HCT116 (cell line): Measurements from ENCODE around the gene WDR20. TPM values are rescaled to one million over a fixed set of nuclear protein-coding genes. Genes with fewer than 3 reads are reported as not detected.

ENCODE experiments used
- ATAC-seq: fragments of 200-7000 bp; cut with Tn5 transposase; 2 replicates; pipeline ENCODE4 v1.9.1; 2020; ENCODE audit warnings: mild to moderate bottlenecking, moderate library complexity
- BruUV-seq: library from RNA; stranded (reverse); fragments of 400-500 nt; replicated peaks from 2 replicates; lab custom pipeline; 2021; lab: Mats Ljungman, UMichigan
- CTCF ChIA-PET: fragments of 300-600 bp; sonication (Branson Sonifier 250); formaldehyde crosslinking; loops from one replicate; lab custom pipeline; 2021; ENCODE audit warnings: antibody characterized with exemption; lab: Charles Lee
- POLR2A ChIA-PET: fragments of 300-600, 350-600 bp; sonication (Branson Sonifier 250); formaldehyde crosslinking; loops from one replicate; lab custom pipeline; 2021; ENCODE audit warnings: antibody characterized with exemption; lab: Charles Lee
- RAD21 ChIA-PET, 2 experiments: fragments of 300-600 bp; sonication (Branson Sonifier 250); formaldehyde crosslinking; loops; one replicate each; lab custom pipeline; 2023; ENCODE audit warnings: low total read pairs in 2 of 2; ENCODE audit not compliant: uncharacterized antibody in 2 of 2, unreplicated experiment in 2 of 2, low non-redundant PET in 1 of 2; lab: Charles Lee
- DNase-seq: peaks from one replicate; pipeline ENCODE4 v3.0.0-alpha.2; 2010; ENCODE audit warnings: low read depth, low spot score
- H2AFZ ChIP-seq: fragments of 200-600 bp; shearing (Covaris generic), sonication (generic); 2 replicates; pipeline ENCODE4 v1.6.1; 2017; ENCODE audit warnings: low read depth, mixed run types, mixed read lengths, antibody characterized with exemption, low read length; ENCODE audit not compliant: poor library complexity, severe bottlenecking
- H3K27ac ChIP-seq: 2 replicates; pipeline ENCODE4 v1.5.1; 2012; ENCODE audit warnings: low read depth, low read length
- H3K27me3 ChIP-seq: fragments of 200-600 bp; sonication (generic); 2 replicates; pipeline ENCODE4 v1.6.1; 2016; ENCODE audit warnings: mixed run types, low read length, mixed read lengths; ENCODE audit not compliant: insufficient read depth
- H3K36me3 ChIP-seq, 2 experiments: fragments of 200-500 bp in 1 of 2; fragments of 200-600 bp in 1 of 2; sonication (Bioruptor generic) in 1 of 2; sonication (generic) in 1 of 2; 2 replicates each; pipeline versions ENCODE4 v1.5.1 to v1.6.1; 2014 to 2016; ENCODE audit warnings: low read length in 2 of 2, inconsistent platforms in 1 of 2, mixed read lengths in 1 of 2, mixed run types in 1 of 2; ENCODE audit not compliant: insufficient read depth in 2 of 2, control insufficient read depth in 1 of 2
- H3K4me1 ChIP-seq, 2 experiments: fragments of 200-600 bp in 1 of 2; sonication (generic) in 1 of 2; 2 replicates each; pipeline versions ENCODE4 v1.5.1 to v1.6.1; 2012 to 2017; ENCODE audit warnings: low read length in 2 of 2, inconsistent platforms in 1 of 2, mild to moderate bottlenecking in 1 of 2, mixed read lengths in 1 of 2, mixed run types in 1 of 2, moderate library complexity in 1 of 2; ENCODE audit not compliant: insufficient read depth in 2 of 2, control insufficient read depth in 1 of 2
- H3K4me2 ChIP-seq: fragments of 200-600 bp; sonication (generic); 2 replicates; pipeline ENCODE4 v1.6.1; 2017; ENCODE audit warnings: mixed run types, low read length, mixed read lengths
- H3K4me3 ChIP-seq, 2 experiments: fragments of 200-600 bp in 1 of 2; sonication (generic) in 1 of 2; replicated peaks in 1 of 2; 2 replicates each; pipeline ENCODE4 v1.5.1; 2011 to 2016; ENCODE audit warnings: low read length in 2 of 2, control low read depth in 1 of 2, low read depth in 1 of 2, mild to moderate bottlenecking in 1 of 2, mixed read lengths in 1 of 2, mixed run types in 1 of 2
- H3K79me2 ChIP-seq: fragments of 200-600 bp; sonication (generic); 2 replicates; pipeline ENCODE4 v1.6.1; 2017; ENCODE audit warnings: mild to moderate bottlenecking, mixed run types, low read length, moderate library complexity, mixed read lengths; ENCODE audit not compliant: insufficient read depth
- H3K9ac ChIP-seq: fragments of 200-600 bp; sonication (generic); 2 replicates; pipeline ENCODE4 v1.6.1; 2016; ENCODE audit warnings: low read length, mixed read lengths
- H3K9me2 ChIP-seq: fragments of 200-600 bp; sonication (generic), shearing (Covaris generic); 2 replicates; pipeline ENCODE4 v1.6.1; 2017; ENCODE audit warnings: mixed run types, mild to moderate bottlenecking, moderate library complexity; ENCODE audit not compliant: insufficient read depth
- H3K9me3 ChIP-seq, 2 experiments: fragments of 200-500 bp in 1 of 2; fragments of 200-600 bp in 1 of 2; sonication (Bioruptor generic) in 1 of 2; sonication (generic) in 1 of 2; 2 replicates each; pipeline ENCODE4 v1.6.1; 2014 to 2017; ENCODE audit warnings: low read length in 2 of 2, mixed read lengths in 2 of 2, inconsistent platforms in 1 of 2, low read depth in 1 of 2, mild to moderate bottlenecking in 1 of 2, mixed run types in 1 of 2, moderate library complexity in 1 of 2; ENCODE audit not compliant: control insufficient read depth in 1 of 2, insufficient read depth in 1 of 2
- H4K20me1 ChIP-seq: fragments of 200-600 bp; sonication (generic), shearing (Covaris generic); 2 replicates; pipeline ENCODE4 v1.6.1; 2017; ENCODE audit warnings: mixed run types, mild to moderate bottlenecking, moderate library complexity; ENCODE audit not compliant: insufficient read depth
- CBX3 ChIP-seq: IDR thresholded peaks from 2 replicates; pipeline ENCODE4 v1.6.1; 2012; ENCODE audit warnings: low read depth
- CEBPB ChIP-seq: IDR thresholded peaks from 2 replicates; pipeline ENCODE4 v1.6.1; 2012; ENCODE audit warnings: low read depth
- EGR1 ChIP-seq: IDR thresholded peaks from 2 replicates; pipeline ENCODE4 v1.6.1; 2012; ENCODE audit warnings: low read depth
- ELF1 ChIP-seq: IDR thresholded peaks from 2 replicates; pipeline ENCODE4 v1.6.1; 2012; ENCODE audit warnings: low read depth, borderline replicate concordance
- EZH2 ChIP-seq: fragments of 200-600 bp; sonication (generic); IDR thresholded peaks from 2 replicates; pipeline ENCODE4 v1.6.1; 2017; ENCODE audit warnings: antibody characterized with exemption, mixed run types
- EZH2phosphoT487 ChIP-seq: fragments of 200-600 bp; IDR thresholded peaks from 2 replicates; pipeline ENCODE4 v1.6.1; 2018; ENCODE audit warnings: antibody characterized with exemption, borderline replicate concordance
- FOSL1 ChIP-seq: IDR thresholded peaks from 2 replicates; pipeline ENCODE4 v1.6.1; 2012; ENCODE audit warnings: low read depth
- JUND ChIP-seq: IDR thresholded peaks from 2 replicates; pipeline ENCODE4 v1.6.1; 2012
- POLR2AphosphoS5 ChIP-seq: IDR thresholded peaks from 2 replicates; pipeline ENCODE4 v1.6.1; 2011; ENCODE audit warnings: mild to moderate bottlenecking, low read depth, low read length, moderate library complexity
- RAD21 ChIP-seq: IDR thresholded peaks from 2 replicates; pipeline ENCODE4 v1.6.1; 2012; ENCODE audit warnings: low read depth, mild to moderate bottlenecking
- SIN3A ChIP-seq: IDR thresholded peaks from 2 replicates; pipeline ENCODE4 v1.6.1; 2012; ENCODE audit warnings: low read depth
- SP1 ChIP-seq: IDR thresholded peaks from 2 replicates; pipeline ENCODE4 v1.6.1; 2012; ENCODE audit warnings: low read depth
- SRF ChIP-seq: IDR thresholded peaks from 2 replicates; pipeline ENCODE4 v1.6.1; 2012; ENCODE audit warnings: low read depth
- ZFX ChIP-seq: fragments of 450-650 bp; IDR thresholded peaks from 2 replicates; pipeline ENCODE4 v1.6.1; 2017
- ZNF274 ChIP-seq: fragments of 200-500 bp; sonication (Bioruptor generic); IDR thresholded peaks from 2 replicates; pipeline ENCODE4 v1.6.1; 2014; ENCODE audit warnings: mild to moderate bottlenecking, low read depth, low read length, inconsistent platforms
- intact Hi-C: fragments of 100-400 bp; cut with micrococcal nuclease; formaldehyde crosslinking; loops from 2 replicates; pipeline ENCODE4 v1.10.0; 2022
- total RNA-seq: library from RNA; stranded (reverse); gene quantifications from one replicate; pipeline ENCODE4 v1.2.1, GENCODE V29; 2021; ENCODE audit not compliant: unreplicated experiment
- TF ChIP-seq, protein P1 (sequence below): IDR thresholded peaks from 2 replicates; pipeline ENCODE4 v1.6.1; 2012
- TF ChIP-seq, protein P2 (sequence below): IDR thresholded peaks from 2 replicates; pipeline ENCODE4 v1.6.1; 2012; ENCODE audit warnings: low read depth
- TF ChIP-seq, protein P3 (sequence below): IDR thresholded peaks from 2 replicates; pipeline ENCODE4 v1.6.1; 2012
- TF ChIP-seq, protein P4 (sequence below), 3 experiments: fragments of 200-600 bp in 1 of 3; sonication (generic) in 1 of 3; IDR thresholded peaks in 2 of 3; conservative IDR thresholded peaks in 1 of 3; 2 replicates each; pipeline ENCODE4 v1.5.1; 2012 to 2017; ENCODE audit warnings: low read depth in 2 of 3, low read length in 2 of 3, antibody characterized with exemption in 1 of 3, borderline replicate concordance in 1 of 3, control low read depth in 1 of 3, mild to moderate bottlenecking in 1 of 3, mixed read lengths in 1 of 3, mixed run types in 1 of 3, moderate library complexity in 1 of 3; ENCODE audit not compliant: insufficient read depth in 1 of 3

WDR20 gene
- total RNA-seq, 1 experiment from 2014 or later, result 21.1 TPM

DNA sequence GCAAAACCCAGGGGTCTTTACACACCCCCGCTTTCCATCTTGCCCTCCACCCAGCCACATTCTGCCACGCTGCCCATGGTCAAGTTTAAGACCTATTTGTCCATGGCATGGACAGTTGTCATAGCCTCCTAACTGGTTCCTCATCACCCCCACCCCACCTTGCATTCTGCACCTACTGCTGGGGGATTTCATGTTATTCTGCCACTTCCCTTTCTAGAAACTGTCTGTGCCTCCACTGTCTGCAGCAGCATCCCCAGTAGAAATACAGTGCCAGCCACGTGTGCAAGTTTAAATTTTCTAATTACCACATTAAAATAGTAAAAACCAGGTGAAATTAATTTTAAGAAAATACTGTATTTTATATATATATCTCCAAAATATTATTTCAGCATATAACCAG lies 63.2 kb downstream of the WDR20 start:
- H3K9ac ChIP-seq, result no peak overlapping the region
- TF ChIP-seq, protein P1, sequence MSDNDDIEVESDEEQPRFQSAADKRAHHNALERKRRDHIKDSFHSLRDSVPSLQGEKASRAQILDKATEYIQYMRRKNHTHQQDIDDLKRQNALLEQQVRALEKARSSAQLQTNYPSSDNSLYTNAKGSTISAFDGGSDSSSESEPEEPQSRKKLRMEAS, result no peak
- TF ChIP-seq, protein P2, sequence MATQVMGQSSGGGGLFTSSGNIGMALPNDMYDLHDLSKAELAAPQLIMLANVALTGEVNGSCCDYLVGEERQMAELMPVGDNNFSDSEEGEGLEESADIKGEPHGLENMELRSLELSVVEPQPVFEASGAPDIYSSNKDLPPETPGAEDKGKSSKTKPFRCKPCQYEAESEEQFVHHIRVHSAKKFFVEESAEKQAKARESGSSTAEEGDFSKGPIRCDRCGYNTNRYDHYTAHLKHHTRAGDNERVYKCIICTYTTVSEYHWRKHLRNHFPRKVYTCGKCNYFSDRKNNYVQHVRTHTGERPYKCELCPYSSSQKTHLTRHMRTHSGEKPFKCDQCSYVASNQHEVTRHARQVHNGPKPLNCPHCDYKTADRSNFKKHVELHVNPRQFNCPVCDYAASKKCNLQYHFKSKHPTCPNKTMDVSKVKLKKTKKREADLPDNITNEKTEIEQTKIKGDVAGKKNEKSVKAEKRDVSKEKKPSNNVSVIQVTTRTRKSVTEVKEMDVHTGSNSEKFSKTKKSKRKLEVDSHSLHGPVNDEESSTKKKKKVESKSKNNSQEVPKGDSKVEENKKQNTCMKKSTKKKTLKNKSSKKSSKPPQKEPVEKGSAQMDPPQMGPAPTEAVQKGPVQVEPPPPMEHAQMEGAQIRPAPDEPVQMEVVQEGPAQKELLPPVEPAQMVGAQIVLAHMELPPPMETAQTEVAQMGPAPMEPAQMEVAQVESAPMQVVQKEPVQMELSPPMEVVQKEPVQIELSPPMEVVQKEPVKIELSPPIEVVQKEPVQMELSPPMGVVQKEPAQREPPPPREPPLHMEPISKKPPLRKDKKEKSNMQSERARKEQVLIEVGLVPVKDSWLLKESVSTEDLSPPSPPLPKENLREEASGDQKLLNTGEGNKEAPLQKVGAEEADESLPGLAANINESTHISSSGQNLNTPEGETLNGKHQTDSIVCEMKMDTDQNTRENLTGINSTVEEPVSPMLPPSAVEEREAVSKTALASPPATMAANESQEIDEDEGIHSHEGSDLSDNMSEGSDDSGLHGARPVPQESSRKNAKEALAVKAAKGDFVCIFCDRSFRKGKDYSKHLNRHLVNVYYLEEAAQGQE, result no peak
- no peak for TF ChIP-seq SP1
- no peak for TF ChIP-seq ELF1
- no peak for TF ChIP-seq EZH2
- TF ChIP-seq CEBPB, result no peak
- TF ChIP-seq, protein P3, sequence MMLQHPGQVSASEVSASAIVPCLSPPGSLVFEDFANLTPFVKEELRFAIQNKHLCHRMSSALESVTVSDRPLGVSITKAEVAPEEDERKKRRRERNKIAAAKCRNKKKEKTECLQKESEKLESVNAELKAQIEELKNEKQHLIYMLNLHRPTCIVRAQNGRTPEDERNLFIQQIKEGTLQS, result no peak
- no peak for TF ChIP-seq JUND
- no peak for TF ChIP-seq ZNF274
- TF ChIP-seq POLR2AphosphoS5, result no peak
- no peak for TF ChIP-seq SRF
- TF ChIP-seq EGR1, result no peak
- TF ChIP-seq, protein P4, sequence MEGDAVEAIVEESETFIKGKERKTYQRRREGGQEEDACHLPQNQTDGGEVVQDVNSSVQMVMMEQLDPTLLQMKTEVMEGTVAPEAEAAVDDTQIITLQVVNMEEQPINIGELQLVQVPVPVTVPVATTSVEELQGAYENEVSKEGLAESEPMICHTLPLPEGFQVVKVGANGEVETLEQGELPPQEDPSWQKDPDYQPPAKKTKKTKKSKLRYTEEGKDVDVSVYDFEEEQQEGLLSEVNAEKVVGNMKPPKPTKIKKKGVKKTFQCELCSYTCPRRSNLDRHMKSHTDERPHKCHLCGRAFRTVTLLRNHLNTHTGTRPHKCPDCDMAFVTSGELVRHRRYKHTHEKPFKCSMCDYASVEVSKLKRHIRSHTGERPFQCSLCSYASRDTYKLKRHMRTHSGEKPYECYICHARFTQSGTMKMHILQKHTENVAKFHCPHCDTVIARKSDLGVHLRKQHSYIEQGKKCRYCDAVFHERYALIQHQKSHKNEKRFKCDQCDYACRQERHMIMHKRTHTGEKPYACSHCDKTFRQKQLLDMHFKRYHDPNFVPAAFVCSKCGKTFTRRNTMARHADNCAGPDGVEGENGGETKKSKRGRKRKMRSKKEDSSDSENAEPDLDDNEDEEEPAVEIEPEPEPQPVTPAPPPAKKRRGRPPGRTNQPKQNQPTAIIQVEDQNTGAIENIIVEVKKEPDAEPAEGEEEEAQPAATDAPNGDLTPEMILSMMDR (IDR thresholded peaks at IDR 0.05 in 2 of 3, conservative IDR thresholded peaks at IDR 0.05 in 1 of 3; ENCODE audit: borderline replicate concordance in 1 of 3, insufficient read depth in 1 of 3, low read depth in 2 of 3, low read length in 2 of 3), result no peak
- TF ChIP-seq ZFX, result no peak
- TF ChIP-seq RAD21, result no peak
- no peak for TF ChIP-seq CBX3
- no peak for TF ChIP-seq EZH2phosphoT487
- no peak for TF ChIP-seq SIN3A
- no peak for TF ChIP-seq FOSL1
- intact Hi-C loops, result no loop called here
- no peak for DNase-seq
- no peak overlapping the region for H3K4me2 ChIP-seq
- no peak overlapping the region for H2AFZ ChIP-seq
- H4K20me1 ChIP-seq, result no peaks in the 10 kb centered on the region
- ChIA-PET CTCF (no interaction called here), RAD21 (no interaction called here), POLR2A (interaction anchor here (0.6 kb wide), 1 partner anchor 244 kb away, joined by 4 read pairs; no protein-coding TSS in a partner anchor)
- no peaks in the 10 kb centered on the region for H3K9me2 ChIP-seq
- H3K4me1 ChIP-seq, result no peaks in the 10 kb centered on the region
- H3K36me3 ChIP-seq, result no peaks in the 10 kb centered on the region; a peak in 1 of 4 replicates
- no peak overlapping the region for H3K27ac ChIP-seq
- ATAC-seq, result no peak
- H3K4me3 ChIP-seq, result no peak overlapping the region
- peaks cover 20% of the 10 kb centered on the region; the same call in 1 of the 2 replicates for H3K79me2 ChIP-seq
- no peaks in the 10 kb centered on the region for H3K27me3 ChIP-seq
- no peaks in the 10 kb centered on the region for H3K9me3 ChIP-seq
- BruUV-seq, result no TSS peak
